Hepatocyte (in vitro differentiated cells): ENCODE measurements around the gene KIRREL3.

Experiments used
- CTCF ChIP-seq: fragments of 200-600 bp; sonication (generic); IDR thresholded peaks from 2 replicates; pipeline ENCODE4 v1.5.1; 2016; ENCODE audit warnings: antibody characterized with exemption, mild to moderate bottlenecking; ENCODE audit not compliant: poor library complexity
- EZH2 ChIP-seq: fragments of 200-600 bp; sonication (generic); IDR thresholded peaks from 2 replicates; pipeline ENCODE4 v1.6.1; 2016; ENCODE audit warnings: antibody characterized with exemption, mild to moderate bottlenecking, borderline replicate concordance

DNA sequence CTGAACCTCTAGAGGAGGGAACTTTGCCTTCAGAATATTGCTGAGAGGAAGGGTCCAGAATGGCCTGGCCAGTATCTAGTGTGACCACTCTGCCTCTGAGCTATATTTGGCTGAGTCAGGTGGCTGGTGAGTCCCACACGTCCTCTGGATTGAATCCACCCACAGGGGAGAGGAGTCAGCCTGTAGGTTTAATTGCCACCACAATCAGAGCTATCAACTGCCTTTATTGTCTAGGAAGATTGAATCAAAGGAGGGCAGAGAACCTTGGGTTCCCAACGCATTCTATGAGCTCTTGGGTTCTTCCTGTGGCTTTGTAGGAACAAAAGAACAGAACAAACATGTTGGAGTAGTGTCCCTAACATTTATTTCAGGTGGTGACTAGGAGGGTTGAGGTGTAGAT lies 577.4 kb downstream of the KIRREL3 start:
- TF ChIP-seq CTCF, result no peak
- TF ChIP-seq EZH2, result no peak
